ENCODE data around the gene SLC19A1. TPM values are rescaled to one million over a fixed set of nuclear protein-coding genes. Genes with fewer than 3 reads are reported as not detected.
A peak's percentile ranks its signal among the peaks of the same experiment; 100 is the strongest.

Gene SLC19A1
- total RNA-seq, 4 donors from 2014 or later = 7.6 to 12.8 (median 10.3) TPM; not detected in 1

DNA sequence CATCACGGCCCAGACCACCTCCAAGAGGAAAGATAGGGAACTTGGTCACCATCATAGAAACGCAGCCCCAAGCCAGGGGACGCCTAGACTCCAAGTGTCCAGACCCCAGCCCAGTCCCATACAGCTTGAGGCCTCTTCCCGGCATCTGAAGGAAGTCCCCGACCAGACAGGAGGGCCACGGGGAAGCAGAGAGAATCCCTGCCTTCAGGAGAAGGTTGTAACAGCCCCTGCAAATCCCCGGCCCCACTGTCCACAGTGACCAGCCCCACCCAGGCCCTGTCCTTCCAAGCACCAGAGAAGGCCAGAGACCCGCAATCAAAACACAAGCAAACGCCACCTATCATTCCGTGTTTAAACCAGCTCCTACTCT lies 1.7 kb downstream of the SLC19A1 start:
- Histone ChIP-seq H3K36me3 (no peaks in the 10 kb centered on the region), H3K4me1 (peaks cover 0 to 7% of the 10 kb centered on the region in 2 donors), H3K9me3 (no peaks in the 10 kb centered on the region), H3K27ac (no peak overlapping the region), H3K27me3 (no peaks in the 10 kb centered on the region), H3K4me3 (no peak overlapping the region)
- TF ChIP-seq CTCF (IDR thresholded peaks at IDR 0.05) (no peak), POLR2A (IDR thresholded peaks at IDR 0.05) (no peak)
- intact Hi-C loops (cut with DNase I; ENCODE audit: low total_unique reads) = no loop called here
- peak in 1 of 2 donors; percentile 13 for DNase-seq

GRCh38 chr21:45539796-45540600 lies 2.2 kb downstream of the SLC19A1 start:
- Histone ChIP-seq H3K4me1 (peaks cover 0 to 7% of the 10 kb centered on the region in 2 donors), H3K9me3 (no peaks in the 10 kb centered on the region), H3K4me3 (no peak overlapping the region), H3K27ac (no peak overlapping the region), H3K27me3 (no peaks in the 10 kb centered on the region), H3K36me3 (no peaks in the 10 kb centered on the region)
- TF ChIP-seq POLR2A (IDR thresholded peaks at IDR 0.05) (no peak), CTCF (IDR thresholded peaks at IDR 0.05) (no peak)
- peak in 1 of 2 donors; percentile 13 for DNase-seq
- intact Hi-C loops (cut with DNase I; ENCODE audit: low total_unique reads) = no loop called here

DNA sequence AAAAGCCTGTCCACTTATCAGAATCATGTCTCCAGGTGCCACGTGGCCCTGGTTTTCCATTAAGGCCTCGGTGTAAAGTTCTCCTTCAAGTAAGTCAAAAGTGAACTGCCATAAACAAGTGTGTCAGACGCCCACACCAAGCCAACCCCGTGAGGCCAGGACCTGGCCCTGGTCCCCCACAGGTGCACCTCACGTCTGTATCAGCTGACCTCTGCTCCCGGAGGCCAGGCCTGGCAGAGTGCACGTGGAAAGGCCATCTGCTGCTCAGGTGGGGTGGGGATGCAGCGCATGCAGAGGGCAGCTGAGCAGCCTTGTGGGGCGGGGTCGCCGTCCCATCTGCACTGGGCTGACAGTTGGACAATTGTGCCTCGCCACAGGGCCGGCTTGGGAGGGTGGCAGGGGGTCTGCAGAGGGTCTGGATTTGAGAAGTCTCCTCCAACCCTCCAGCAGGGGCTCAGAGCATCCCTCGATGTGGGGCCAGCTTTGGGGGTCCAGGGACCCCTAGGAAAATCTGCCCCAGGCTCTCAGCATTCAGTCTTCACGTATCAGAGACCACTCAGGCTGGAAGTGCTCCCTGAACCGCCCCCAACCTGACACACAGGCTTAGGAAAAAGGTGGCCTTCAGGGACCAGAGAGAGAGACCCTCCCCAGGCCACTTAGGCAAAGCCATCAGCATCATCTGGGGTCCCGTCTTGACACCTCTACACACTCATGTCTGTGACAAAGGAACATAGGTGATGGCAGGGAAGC lies 3.0 kb downstream of the SLC19A1 start:
- intact Hi-C loops (cut with DNase I; ENCODE audit: low total_unique reads) = no loop called here
- no peaks in the 10 kb centered on the region for H3K36me3 ChIP-seq
- no peaks in the 10 kb centered on the region for H3K9me3 ChIP-seq
- TF ChIP-seq CTCF (IDR thresholded peaks at IDR 0.05) = no peak
- TF ChIP-seq POLR2A (IDR thresholded peaks at IDR 0.05) = no peak
- no peak overlapping the region for H3K4me3 ChIP-seq
- no peak overlapping the region for H3K27ac ChIP-seq
- no peaks in the 10 kb centered on the region for H3K27me3 ChIP-seq
- peaks cover 0 to 7% of the 10 kb centered on the region in 2 donors for H3K4me1 ChIP-seq
- peak; percentile 10 to 12 for DNase-seq

DNA sequence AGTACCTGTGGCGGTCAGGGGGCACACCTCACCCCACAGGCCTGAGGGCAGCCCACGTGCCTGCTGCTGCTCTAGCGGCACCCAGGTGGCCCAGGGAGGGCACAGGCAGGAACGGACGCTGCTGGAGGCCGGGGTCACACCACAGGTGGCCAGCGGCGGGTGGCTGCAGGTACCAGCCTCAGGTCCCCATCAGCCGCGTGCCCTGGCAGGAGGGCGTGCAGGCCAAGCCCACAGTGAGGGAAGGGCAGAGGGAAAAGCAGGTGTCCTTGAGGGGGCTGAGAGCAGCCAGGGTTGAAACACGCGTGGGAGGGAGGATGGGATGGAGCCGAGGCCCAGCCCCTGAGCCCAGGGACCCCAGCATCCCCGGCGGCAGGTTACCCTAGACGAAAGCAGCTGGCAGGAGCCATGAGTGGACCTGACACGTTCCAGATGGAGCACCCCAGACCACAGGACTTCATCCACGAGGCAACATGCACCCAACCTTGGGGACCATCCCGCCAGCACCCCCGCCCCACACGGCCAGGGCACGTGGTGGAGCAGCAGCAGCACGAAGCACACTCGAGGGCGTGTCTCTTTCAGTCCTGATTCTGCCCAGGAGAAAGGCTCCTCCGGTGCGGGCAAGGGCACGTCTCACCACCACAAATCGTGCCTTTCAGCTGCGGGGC lies 3.7 kb downstream of the SLC19A1 start:
- intact Hi-C loops (cut with DNase I; ENCODE audit: low total_unique reads) = no loop called here
- Histone ChIP-seq H3K27ac (no peak overlapping the region), H3K4me3 (no peak overlapping the region), H3K9me3 (no peaks in the 10 kb centered on the region), H3K27me3 (no peaks in the 10 kb centered on the region), H3K36me3 (no peaks in the 10 kb centered on the region), H3K4me1 (peaks cover 0 to 7% of the 10 kb centered on the region in 2 donors)
- peak; percentile 11 to 13 for DNase-seq
- TF ChIP-seq CTCF (IDR thresholded peaks at IDR 0.05) (no peak), POLR2A (IDR thresholded peaks at IDR 0.05) (no peak)
